GM21360 (cell line): ENCODE results near the gene MAML2.
"Not testable (repeated sequence)": the region's sequence is repeated elsewhere in the genome, so short reads cannot be mapped to it uniquely, and the experiment has no call there.

Experiments
- ATAC-seq: cut with Tn5 transposase; IDR thresholded peaks from one replicate; pipeline ENCODE4 v1.9.1; 2021; ENCODE audit warnings: mild to moderate bottlenecking, moderate library complexity; ENCODE audit not compliant: unreplicated experiment

Gene MAML2

DNA sequence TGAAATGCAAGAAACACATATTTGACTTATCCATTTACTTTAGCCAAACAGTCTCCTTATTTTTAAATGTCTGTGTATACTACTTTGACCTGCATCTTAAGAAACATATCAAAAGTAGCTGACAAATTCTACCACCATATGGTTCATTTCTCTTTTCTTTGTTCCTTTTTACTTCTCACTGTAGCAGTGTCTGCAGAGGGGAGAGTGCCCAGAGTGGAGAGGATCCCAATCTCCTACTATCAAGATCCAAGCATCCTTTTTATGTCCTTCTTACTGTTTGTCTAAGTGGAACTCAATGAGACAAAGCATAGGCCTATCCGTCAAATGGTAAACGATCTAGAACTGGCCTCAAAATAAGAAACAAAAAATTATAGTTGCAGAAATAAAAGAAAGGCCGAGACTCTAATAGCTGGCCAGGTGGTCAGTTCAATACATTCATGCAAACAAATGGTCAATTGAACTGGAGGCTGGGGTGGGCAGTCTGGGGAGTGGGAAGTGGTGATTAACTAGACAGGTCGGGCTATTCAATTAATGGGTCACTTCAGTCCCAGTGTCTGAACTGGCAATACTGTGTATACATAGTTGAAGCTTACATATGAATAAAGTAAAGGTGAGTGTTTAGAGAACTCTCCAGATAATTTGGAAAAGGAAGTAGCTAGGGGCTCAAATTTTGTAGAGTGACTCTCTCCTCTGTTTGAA, 149.1 kb downstream of the MAML2 start:
- ATAC-seq = no peak

DNA sequence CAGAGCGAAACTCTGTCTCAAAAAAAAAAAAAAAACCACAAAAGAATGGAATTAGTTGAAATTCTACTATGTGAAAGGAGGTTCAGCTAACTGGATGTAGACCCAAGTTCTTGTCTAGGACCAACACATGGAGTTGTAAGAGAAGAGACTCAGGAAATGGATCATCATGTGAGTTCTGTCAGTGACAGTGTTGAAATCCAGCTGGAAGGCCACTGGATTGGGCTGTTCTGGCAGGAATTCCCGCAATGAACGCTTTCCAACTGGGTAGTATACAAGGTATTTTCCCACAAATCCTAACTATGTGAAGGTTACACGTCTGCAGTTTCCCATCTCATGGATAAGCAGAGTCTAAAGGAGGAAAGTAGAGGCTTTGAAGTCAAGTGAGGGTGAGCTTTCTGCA, 151.2 kb downstream of the MAML2 start:
- ATAC-seq = no peak

DNA sequence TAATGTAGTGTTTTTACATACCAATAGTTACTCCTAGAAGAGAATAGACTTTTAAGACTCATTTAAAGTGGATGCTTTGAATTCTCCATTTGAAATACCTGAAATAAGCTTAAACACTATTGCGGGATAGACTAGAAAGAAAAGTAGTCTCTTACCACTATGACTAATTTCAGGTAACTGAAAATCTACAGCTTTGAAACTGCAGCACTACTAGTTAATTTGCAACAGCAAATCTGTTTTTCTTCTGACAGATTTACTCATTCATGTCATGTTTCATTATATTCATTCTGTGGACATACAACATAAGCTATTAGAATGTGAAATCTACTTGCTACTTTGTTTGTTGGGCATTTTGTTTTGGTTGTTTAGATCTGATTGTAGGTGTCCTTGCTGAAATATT, 153.6 kb downstream of the MAML2 start:
- ATAC-seq = peak; percentile 33

DNA sequence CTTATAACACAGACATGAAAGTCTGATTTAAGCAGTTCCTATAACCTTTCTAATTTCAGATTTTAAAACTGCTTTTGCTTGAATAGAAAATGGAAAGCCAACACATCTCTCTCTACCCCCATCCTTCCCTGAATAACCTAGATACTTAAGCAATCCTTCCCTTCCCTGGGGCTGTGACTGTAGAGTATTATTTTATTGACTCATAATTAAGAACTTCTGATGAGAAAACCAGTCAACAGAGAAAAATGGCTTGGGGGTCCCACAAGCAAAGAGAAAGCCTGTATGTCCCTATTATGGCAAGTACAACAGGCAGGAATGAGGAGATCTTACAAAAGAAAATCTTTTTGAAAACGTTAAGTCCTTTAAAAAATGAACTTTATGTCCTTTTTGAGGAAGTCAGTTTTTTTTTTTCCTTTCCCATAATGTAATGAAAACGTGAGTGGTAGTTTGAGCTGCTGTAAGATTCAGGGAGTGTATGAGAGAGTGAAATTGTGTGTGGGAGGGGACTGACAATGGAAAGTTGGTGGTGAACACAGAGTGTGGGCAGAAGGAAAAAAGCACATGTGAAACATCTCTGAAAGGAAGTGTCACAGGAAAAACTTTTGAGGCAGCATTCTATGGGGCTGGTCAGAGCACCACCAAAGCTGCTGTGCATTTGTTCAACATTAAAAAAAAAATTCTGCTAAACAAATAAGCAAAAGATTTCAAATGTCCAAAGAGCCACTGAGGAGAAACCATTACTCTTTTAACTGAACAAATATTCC, 154.6 kb downstream of the MAML2 start:
- peak; percentile 47 for ATAC-seq

DNA sequence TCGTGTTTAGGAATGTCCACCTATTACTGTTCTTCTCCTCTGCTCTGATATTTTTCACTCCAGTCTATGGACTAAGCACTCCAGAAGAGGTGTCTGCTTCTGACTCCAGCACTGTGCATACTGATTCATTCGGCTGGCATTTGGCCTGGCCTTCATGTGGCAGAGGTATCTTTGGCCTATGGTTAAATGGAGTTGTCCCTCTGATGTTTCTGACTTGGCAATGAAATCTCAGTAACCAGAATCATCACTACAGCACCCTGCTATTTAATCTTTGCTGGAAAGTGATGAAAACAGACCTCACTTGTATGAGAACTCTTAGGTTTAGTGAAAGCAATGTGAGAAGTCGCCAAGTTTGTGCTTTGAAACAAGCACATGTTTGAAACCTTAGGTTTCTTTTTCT, 155.2 kb downstream of the MAML2 start:
- ATAC-seq = no peak

DNA sequence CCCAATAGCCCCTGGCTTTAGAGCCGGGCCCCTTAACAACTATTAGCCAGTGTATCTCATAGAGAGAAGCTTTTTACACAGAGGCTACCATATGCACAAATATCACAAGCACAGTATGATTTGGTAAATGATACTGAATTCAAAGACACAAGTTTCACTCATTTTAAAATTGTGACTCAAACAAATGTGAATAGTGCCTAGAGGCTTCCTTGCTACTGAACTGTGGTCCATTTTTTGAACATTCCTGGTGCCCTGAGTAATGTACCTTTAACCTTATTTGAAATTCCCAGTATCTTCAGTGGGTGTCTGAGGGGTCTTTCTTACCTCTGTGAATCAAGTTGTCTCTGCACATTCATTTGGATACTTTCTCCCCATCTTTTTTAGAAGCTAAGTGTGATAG, 156.2 kb downstream of the MAML2 start:
- ATAC-seq = no peak

DNA sequence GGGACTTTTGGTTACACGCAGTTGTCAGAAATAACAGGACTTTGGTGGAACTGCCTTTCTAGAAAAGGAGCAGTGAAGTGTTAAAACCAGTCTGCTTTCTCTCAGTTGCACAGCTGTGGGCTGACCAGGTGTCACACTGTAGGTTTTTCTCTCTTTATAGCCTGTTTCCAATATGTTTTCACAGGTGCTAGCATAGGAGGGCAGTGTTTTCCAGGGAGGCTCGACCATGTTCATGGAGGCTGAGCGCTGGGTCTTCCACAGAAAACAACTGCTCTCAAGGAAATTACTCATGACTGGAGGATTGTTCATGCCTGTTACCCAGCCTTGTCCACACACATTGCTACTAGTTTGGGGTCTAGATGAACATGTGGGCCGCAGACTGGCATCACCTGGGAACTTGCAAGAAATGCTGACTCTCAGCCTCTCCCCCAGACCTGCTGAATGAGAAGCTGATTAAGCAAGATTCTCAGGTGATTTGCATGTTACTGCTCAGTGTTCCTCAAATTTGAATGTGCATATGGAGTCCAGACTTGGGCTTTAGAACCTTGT, 157.7 kb downstream of the MAML2 start:
- peak; percentile 65 for ATAC-seq

DNA sequence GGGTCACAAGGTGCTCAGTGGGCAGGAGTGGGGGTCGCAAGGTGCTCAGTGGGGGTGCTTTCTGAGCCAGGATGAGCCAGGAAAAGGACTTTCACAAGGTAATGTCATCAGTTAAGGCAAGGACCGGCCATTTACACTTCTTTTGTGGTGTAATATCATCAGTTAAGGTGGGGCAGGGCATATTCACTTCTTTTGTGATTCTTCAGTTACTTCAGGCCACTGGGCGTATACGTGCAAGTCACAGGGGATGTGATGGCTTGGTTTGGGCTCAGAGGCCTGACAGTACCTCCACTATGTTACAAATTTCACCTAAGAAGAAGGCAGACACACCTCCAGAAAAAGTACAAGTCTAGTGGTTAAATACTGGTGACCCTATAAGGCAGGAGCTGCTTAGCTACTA, 162.1 kb downstream of the MAML2 start:
- ATAC-seq = not testable (repeated sequence)

DNA sequence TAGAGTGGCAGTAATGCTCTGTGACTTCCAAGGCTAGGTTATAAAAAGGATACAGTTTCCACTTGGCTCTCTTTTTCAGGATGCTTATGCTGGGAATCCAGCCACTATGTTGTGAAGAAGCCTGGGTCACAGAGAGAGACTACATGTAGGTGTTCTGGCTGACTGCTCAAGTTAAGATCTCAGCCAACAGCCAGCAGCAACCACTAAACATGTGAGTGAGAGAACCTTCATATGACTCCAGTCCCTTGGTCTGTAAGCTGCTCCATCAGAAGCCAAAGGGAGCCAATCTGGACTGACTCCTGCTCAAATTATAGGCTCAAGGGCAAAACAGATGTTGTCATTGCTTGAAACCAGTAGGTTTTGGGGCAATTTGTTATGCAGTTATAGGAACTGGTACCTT, 162.7 kb downstream of the MAML2 start:
- ATAC-seq = no peak

DNA sequence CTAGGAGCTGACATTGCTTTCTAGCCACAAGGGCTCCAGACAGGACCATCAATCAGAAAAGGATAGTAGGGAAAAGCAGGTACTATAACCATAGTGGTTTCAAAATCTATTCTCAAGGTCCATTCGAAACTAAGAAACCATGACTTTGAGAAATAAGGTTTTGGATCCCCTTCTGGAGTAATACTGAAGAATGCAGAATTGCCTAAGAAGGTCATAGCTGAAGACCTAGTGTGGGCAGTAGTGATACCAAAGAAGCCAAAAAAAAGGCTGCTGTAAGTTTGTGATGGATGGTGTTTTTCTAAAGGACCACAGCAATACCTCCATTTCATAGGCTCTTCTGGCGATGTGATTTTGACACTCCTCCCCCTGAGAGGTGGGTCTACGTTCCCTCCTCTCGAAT, 163.1 kb downstream of the MAML2 start:
- no peak for ATAC-seq

DNA sequence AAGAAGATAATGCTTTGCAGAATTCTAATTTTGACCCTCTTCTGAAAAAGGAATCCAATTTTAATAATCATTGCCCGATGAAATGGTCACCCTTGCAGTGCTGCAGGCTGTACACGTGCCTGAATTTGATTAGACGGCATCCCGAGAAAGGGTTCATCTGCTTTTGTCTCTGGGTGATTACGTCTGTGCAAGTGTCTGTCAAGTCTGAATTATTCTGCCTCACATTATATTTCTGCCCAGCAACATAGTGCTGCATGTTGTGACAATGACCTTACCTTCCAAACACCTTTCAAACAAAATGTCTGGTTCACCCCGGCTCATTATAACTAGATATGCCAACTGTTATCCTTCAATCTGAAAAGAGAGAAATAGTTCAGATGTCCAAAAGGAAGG, 164.1 kb downstream of the MAML2 start:
- ATAC-seq = no peak

DNA sequence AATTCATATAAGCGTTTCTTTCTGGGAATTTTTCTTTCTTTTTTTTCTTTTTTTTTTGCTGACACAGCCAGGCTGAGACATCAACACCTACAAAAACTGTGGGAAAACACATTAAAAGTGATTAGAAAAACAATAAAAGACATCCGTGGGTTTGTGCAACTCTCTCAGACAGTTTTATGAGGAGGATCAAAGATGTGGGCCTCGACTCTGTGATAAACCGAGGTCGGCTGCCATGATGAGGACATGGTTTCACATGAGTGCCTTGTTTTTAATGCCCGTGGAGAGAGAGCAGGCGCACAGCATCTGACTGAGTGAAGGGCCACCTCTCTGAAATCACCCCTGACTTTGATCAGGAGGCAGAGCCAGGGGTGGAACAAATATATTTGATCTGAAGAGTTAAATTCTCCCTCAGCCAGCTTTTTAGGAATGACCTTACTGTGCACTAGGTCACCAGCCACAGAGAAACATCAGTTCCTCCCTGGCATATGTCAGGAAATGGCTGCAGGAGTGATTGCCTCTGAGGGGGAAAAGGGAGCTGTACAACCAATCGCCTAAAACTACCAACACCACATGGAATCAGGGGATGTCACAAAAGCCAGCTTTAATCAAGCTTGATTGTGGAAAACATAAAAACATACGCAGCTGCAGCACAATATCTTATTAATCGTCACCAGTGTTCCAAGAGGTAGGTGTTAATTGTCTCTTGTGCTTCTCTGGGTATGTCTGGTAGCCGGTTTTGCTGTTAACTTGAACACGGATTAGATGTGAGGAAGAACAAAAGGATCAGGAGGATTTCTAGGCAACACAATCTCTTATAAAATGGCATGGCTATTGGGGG, 164.7 kb downstream of the MAML2 start:
- no peak for ATAC-seq

DNA sequence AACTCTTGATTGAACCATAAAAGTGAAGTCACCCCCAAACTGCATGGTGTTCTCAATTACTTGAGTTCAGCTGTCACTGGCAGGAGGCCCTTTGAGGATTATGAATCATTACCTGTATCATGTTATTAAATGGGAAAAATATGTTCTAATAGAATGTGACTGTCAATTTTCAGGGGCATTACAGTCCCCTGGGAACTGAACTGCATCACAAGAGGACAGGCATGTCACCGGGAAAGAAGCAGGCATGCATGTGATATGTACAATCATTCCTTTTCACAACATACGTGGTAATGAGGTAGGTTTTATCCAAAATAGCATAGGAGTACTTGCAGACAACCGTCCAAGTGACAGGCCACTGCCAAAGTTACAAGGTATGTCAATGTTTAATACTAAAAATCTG, 165.8 kb downstream of the MAML2 start:
- no peak for ATAC-seq

DNA sequence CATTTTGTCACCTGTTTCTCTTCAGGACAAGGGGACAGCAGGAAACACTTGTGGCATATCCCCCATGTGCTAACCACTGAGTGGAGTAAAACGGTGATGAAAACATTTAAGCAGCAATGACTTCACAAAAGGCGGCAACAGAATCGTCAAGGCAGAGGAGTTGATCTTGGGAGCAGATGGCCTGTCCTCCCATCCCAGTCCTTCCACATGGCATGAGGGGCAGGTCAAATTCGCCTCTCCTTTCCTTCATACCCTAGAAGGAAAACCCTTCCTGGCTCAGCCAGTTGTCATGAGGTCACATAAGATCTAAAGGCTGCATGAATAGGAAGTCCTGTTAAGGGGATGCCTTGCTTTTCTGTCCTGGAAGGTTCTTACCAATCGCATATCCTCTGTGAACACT, 169.1 kb downstream of the MAML2 start:
- ATAC-seq = no peak

DNA sequence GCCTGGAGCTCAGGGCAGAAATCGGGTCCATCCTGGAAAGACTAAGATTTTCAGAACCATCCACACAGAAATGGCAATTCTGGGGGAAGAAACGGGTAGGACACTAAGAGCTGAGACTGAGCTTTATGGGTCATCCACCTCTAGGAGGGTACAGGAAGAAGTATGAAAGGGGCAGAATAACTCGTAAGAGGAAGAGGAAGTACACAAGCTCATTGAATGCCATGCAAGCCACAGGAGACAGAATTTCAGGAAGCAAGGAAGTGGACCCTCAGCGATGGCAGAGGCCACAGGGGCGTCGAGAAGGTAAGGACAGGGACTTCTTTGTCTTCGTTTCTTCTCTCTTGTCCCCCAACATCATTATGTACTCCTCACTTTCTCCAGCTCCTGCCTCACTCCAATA, 169.6 kb downstream of the MAML2 start:
- no peak for ATAC-seq

DNA sequence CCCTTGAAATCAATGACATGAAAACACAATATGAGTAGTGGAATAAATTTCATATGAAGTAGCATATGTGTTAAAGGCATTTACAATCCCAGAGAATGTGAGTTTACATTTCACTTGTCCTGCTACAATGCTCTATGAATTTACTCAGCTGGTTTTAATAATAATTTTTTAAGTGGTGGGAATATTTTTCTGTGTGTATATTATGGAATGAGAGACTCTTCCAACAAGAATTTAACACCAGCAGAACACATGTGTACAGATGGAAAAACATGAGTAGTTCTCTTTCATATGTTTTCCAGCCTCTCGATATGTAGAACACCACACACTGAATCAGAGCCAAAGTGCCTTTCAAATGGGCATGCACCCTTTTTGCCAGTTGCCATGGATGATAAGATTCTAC, 170.4 kb downstream of the MAML2 start:
- no peak for ATAC-seq

DNA sequence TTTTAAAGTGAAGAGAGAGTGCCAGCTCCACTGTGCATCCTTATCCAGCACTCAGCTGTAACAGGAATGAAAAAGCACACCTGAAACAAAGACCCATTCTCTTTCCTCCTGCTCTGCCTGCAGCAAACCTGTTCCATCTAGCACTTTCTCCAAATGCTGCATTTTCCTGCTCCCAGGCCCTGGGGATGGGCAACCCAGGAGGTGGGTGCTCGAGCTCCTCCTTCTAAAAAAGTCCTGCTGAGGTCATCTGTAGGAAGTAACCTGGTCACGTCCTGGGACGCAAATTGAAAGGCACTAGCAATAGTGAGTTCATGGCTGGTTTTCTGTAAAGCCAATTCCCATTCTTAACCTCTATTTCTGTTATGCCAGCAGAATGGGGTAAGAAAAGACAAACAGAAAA, 173.7 kb downstream of the MAML2 start:
- no peak for ATAC-seq

DNA sequence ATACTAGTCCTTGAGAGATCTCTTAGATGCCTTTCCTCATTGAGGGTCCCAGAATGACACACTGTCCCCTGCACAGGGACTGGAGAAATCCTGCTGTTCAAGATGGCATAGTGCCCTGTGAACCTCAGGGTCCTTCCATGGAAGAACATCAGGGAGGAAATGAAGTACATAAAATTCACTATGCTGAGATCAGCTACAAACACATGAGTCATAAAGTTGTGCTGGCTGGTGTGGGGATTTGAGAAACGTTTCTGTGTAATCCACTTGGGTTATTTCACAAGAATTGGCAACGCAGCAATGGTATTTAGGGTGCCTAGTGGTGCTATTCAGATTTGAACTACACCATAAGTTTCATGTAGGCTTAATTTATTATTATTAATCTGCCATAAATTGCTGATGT, 174.4 kb downstream of the MAML2 start:
- ATAC-seq = no peak

DNA sequence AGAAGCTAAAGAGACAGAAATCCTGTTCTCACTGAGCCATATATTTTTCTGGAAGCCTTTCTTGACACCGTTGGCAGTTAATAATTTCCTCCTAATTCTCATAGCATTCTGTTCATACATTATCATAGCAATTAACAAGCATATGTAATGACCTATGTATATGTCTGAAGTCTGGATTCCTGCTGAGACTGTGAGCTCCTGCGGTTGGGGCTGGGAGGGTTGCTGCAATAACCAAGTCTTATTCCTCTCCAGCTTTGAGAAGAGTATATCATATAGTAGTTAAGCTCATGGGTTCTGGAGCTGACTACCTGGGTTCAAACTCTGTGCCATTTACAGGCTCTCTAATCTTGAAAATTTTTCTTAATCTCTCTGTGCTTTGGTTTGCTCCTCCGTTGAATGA, 175.2 kb downstream of the MAML2 start:
- no peak for ATAC-seq

DNA sequence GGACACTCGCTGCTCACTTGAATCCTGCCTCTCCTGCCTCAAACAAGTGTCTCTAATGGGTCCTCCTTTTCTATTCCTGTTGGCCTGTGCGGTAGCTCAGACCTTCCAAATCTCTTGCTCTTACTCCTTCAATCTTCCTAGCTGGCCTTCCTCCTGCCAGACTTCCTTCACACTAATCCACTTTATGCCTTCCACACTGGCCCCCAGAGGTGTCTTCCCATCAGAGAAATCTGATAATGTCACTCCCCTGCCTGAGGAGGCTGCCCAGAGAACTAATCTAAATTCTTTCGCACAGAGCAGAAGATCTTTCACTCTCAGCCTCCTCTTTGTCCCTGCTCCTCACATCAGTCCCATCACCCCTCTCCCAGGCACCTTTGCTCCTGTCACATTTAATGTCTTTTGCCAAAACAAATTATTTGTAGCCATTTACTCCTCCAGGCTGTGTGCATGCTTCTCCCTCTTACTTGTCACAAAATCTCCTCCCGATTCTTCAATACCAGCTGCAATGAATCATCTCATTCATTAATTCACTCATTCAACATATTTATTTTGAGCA, 175.7 kb downstream of the MAML2 start:
- ATAC-seq = no peak

DNA sequence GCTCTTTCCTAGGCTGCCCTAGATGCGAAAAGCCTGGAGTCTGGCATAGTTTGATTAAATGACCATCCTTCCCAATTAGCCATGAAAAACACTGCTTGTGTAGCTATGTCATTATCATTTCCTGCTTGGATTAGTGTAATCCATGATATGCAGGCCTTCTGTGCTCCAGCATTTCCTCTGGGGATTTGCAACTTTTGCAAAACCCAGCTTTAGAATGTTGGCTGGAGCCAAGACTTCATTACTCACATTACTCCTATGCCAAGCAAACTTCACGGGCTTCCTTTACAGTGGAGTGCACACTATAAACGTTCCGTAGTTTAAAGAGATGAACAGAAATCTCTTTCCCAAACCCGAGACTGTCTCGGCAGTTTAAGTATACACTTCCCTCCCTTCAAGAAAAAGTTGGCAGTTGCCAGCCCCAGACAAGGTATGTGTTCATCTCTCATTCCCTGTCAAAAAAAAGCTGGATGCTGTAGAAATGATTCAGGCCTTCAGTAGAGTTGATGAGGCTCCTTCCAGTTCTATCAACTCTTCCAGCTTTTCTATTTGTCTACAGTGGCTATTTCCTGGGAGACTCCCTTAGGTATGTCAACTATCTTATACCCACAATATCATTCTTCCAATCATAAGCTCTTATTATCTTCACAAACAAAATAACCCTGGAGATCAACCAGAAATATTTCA, 180.0 kb downstream of the MAML2 start:
- no peak for ATAC-seq
